ENCODE data around the gene DLG1.
"Not testable (repeated sequence)": the region's sequence is repeated elsewhere in the genome, so short reads cannot be mapped to it uniquely, and the experiment has no call there.

DLG1 gene

DNA sequence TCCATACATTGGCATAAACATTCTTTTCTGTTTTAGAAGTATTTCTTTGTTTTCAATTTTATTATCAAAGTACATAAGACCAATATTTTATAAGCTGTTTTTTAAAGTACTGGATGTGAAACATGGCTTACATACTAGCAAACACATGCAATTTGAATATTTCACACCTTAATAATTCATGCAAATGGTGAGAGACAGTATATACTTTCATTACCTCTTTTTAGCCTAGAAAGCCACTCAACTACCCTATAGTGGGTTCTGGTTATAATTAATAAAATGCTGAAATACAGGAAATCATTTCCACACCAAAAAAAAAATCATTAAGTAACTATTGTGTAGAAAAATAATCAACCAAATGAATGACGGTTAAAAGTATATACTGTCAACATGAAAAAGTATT is 230.3 kb downstream of the DLG1 start:
- DNase-seq: no peak

DNA sequence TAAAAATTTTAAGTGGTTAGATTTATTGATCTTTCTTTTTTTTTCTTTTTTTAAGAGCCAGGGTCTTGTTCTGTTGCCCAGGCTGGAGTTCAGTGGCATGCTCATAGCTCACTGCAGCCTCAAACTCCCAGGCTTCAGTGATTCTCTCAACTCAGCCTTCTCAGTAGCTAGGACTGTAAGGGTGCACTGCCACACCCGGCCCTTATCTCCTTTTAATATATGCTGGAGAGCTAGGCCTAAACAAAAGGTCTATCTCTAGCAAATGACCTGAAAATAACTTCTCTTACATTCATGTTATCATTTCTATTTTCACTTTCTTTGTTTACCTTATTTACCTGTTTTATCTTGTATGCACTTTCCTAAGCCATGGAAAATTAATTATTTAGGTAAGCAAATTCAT is 233.6 kb downstream of the DLG1 start:
- DNase-seq: no peak

DNA sequence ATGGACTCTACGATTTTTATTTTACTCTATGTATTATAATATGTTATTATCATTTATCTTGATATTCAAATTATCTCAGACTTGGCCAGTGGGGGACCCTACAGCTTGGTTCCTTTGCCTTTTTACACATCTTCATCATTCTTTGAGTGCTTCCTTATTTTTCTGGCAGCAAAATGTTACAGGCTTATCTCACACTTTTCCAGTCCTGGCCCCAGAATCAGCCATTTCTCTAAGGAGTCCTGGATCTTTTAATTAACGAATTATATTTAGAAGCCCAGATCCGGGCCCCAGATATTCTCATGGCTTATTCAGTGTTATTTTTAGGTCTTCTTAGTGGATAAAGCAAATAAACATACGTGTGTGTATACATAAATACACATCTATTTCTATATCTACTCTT is 236.0 kb downstream of the DLG1 start:
- DNase-seq: no peak

DNA sequence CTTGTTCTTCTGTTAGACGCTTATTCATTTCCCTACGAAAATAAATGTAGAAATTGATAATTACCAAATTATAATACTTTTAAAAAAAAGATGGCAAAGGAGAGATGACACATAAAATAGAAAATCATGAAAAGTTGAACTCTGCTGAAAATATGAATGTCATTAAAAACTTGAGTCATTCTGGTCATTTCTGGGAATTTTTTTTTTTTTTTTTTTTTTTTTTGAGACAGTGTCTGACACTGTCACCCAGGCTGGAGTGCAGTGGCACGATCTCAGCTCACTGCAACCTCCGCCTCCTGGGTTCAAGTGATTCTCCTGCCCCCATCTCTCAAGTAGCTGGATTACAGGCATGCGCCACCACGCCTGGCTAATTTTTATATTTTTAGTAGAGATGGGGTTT is 246.8 kb downstream of the DLG1 start:
- DNase-seq: not testable (repeated sequence)

DNA sequence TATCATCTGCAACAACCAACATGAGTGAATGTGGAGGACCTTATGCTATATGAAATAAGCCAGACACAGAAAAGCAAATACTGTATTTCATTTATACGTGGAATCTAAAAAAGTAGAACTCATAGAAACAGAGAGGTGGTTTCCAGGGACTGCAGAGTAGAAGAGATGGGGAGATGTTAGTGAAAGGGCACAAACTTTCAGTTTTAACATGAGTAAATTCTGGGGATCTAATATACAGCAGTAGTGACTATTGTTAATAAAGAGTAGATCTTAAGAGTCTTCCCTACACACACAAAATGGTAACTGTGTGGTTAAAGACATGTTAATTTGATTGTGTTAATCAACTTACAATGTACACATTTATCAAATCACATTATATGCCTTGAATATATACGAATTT is 247.9 kb downstream of the DLG1 start:
- no peak for DNase-seq

DNA sequence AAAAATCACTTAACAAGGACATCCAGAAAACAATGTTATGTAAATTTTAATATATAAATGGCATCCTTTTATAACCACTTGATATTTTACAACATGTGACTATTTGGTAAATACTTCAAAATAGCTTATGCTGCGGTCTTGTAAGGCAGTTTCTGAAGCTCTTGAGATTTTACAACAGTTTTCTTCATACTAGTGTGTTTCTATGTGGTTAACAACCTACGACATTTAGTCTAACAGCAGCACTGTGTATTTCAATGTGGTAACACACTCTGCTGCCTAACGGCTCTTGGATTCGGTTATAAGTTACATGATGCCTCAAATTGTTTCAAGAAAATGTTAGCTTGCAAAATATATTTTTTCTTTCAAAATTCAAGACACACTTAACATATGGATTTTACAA is 255.9 kb downstream of the DLG1 start:
- no peak for DNase-seq

DNA sequence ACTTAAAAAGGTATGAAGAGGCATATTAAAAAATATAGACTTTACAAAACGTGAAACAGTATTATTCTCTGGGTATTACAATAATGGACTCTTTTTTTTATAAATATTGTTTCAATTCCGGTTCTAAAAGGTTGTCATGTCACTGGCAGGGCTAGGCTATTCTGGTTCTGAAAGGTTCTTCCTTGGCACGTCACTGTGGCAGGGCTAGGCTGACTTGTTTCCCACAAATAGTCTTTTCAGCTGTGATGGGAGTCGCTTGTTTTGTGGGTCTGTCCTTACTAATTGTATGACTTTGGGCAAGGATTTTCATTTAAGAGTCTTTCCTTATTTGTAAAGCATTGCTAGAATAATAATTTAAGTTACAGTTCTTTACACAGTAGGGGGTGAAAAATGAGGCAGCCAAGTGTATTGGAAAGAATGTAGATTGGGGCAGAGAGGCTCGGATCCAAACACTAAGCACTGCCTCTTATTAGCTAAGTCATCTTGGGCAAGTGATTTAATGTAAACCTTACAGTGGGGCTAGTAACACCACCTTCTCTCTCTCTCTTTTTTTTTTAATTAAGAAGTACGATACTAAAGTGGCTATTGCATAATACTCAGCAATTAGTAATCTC is 256.4 kb downstream of the DLG1 start:
- DNase-seq: no peak

DNA sequence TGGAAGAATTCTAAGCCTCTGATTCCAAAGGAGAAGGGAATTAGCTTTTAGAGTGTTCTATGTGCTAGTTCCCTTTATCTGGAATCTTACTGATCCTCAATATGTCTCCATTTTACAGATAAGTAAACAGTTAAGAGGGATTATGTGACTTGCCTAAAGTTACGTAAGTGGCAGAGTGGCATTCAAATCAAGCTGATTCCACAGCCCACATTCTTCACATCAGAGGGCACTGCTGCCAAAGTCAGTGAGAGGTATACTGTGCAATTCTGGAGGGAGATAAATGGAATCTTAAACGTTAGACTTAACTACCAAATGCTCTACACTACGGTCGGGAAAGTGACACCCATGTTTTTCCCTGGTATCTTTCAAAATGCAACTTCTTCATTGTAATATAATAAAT is 257.8 kb downstream of the DLG1 start:
- no peak for DNase-seq

DNA sequence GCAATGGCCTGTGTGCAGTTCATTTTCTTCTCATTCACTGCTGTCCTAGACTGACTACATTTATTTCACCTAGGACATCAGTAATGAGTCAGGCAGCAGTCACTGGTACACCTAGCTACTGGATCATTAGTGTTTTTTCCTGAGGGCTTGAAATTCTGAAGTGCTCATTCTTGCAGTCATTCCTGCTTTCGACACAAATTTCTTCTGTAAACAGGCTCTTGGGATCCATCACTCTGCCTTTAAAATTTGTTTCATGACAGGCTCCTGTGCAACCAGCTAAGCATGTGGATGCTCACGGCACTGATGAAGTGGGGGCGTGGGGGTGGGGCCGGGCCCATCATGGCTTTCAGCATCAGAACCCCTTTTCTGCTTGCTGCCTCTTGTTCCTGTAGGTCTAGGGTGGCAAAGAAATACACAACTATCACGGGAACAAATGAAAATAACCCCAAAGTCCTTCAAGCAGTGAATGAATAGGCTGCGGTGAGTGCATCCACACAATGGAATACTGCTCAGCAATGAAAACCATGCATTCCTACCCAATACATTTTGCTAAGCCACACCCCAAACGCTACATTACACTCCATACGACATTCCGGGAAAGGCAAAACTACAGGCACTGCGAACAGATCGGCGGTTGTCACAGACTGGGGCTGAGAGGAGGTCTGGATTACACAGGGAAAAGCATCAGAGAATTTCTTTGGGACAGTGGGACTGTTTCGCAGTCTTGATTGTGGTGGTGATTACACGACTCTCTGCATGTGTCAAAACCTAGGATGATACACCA is 259.5 kb downstream of the DLG1 start:
- DNase-seq: no peak

DNA sequence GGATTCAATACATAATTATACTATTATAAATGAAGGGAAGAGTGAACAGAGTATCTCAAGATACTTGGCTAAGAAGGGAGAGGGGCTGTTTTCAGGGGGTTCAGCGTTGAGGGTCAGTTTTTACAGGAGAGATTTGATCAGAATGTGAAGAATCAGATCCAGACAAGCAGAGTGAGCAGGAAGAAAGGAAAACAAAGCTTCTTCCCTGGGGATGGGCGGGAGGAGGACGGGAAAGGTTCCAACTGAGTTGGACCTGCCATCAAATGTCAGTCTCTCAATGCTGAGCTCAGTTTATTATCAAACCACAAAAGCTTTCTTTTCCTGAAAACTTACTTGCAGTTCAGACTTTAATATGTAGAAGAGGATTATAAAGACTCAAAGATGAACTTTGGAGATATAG is 262.8 kb downstream of the DLG1 start:
- DNase-seq: no peak

DNA sequence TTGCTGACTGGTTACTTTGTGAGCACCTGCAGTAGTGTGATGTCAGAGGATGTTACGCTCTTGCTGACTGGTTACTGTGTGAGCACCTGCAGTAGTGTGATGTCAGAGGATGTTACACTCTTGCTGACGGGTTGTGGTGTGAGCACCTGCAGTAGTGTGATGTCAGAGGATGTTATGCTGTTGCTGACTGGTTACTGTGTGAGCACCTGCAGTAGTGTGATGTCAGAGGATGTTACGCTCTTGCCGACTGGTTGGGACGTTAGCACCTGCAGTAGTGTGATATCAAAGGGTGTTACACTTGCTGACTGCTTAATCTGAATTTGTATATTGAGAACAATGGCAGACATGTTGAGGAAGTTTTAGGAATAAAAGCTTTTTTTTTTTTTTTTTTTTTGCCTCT is 263.6 kb downstream of the DLG1 start:
- DNase-seq: not testable (repeated sequence)

DNA sequence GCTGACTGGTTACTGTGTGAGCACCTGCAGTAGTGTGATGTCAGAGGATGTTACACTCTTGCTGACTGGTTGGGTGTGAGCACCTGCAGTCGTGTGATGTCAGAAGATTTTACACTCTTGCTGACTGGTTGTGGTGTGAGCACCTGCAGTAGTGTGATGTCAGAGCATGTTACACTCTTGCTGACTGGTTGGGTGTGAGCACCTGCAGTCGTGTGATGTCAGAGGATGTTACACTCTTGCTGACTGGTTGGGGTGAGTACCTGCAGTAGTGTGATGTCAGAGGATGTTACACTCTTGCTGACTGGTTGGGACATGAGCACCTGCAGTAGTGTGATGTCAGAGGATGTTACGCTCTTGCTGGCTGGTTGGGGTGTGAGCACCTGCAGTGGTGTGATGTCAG is 264.6 kb downstream of the DLG1 start:
- DNase-seq: not testable (repeated sequence)

DNA sequence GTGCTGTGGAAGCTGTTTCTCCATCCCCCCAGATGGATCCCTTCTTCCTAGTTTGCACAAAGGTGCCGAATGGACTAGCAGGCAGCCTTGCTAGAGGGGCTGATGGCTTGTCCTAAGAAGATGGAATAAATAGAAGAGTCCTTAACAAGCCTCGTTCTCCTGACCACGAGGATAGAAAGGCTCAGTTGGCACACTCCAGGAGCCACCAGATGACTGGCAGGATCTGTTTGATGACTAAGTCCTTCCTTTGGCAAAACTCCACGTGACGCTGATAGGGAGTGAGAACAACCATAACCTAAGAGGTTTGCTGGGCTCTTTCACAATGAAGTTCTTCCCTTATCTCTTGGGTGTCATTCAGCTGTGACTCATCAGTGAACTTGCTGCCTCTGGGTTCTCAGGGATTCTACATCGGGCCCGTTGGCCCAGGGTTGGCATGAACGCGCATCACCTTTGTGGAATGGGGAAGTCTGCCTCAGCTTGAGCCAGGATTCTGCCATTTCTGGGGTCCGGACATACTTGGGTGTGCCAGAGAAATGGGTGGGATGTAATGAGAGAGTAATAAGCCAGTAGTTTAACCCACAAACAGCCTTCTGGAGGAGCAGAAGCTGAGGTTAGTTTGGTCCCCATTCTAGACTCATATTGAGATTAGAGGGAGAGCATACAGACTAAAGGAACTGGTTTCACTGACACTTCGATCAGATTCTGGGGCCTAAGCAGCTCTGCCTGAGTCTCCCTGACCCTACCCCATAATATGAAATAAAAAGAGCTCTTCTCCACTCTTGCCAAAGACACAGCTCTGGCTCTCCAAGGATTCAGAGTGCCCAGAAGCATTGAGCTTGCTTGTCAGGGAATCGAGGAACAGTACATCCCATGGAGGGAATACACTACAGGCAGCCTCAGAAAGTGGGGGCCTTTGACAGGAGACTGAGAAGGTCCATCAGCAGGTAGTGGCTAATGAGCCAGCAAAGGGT is 266.8 kb downstream of the DLG1 start:
- no peak for DNase-seq

DNA sequence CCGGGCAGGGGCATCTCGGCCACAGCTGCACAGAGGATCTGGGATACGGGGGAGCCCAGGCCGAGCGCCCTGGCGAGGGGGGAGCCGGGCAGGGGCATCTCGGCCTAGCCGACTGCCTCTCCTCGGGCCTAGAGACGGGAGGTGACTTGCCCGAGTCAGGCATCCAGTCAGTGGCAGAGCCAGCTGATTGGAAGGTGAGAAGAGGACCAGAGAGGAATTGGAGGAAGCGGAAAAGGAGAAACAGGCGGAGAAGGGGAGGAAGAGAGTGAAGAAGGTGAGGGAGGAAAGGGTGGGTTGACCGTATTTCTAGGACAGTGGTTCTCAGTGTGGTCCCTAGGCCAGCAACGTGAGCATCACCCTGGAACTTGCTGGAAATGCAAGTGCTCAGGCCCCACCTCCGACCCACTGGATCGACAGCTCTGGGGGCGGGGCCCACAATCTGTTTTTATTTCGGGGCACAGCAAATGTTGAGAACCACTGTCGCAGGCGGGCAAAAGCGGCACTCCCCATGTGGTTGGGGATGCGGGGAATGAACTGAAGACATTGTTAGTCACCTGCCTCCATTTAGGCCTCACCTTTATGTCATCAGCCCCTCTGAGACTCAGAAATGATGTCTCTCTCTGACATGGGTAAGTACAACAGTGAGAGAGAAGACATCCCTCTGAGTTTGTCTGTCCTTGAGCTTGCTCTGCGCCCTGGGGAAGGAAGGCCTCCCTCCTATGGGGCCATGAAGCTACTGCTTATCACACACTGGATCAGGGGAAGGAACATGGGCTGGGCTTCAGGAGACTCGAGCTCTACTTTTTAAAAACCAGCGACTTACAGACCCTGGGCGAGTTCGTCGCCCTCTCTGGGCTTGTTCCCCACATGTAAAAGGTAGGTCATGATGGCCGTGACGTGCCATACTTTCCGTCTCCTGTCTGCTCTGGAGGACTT is 267.8 kb downstream of the DLG1 start:
- no peak for DNase-seq

DNA sequence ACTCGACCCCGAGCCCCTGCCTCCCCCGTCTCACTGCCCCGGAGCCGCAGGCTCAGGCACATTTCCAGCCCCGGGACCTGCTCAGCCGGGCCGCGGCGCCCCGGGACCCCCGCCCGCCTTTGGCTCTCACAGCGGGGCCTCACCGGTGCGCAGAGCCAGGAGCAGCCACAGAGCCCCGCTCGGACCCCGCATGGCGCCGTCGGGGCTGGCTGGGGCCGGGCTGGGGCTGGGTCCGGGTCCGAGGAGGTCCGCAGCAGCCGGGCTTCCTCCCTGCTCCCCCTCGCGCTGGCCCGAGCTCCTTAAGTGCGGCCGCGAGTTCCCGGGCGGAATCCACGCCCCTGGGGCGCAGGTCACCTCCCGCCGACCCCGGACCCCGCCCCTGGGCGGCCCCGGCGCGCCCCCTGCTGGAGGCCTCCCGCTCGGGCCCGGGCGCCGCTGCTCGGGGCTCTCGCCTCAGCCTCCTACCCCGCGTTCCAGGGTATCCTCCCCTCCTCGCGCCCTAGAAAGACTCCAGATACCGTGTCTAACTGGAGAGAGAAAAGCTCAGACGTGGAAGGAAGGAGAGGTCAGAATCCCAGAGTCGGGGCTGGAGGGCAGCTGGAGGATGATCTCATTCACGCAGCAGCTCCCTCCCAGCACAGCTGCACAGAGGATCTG is 268.8 kb downstream of the DLG1 start, which contains the start of gene MELTF:
MELTF (minus strand) TSS at position 307 of the 657 bp plus-strand sequence; CDS start at position 192, 115 bp downstream.
- DNase-seq: no peak

DNA sequence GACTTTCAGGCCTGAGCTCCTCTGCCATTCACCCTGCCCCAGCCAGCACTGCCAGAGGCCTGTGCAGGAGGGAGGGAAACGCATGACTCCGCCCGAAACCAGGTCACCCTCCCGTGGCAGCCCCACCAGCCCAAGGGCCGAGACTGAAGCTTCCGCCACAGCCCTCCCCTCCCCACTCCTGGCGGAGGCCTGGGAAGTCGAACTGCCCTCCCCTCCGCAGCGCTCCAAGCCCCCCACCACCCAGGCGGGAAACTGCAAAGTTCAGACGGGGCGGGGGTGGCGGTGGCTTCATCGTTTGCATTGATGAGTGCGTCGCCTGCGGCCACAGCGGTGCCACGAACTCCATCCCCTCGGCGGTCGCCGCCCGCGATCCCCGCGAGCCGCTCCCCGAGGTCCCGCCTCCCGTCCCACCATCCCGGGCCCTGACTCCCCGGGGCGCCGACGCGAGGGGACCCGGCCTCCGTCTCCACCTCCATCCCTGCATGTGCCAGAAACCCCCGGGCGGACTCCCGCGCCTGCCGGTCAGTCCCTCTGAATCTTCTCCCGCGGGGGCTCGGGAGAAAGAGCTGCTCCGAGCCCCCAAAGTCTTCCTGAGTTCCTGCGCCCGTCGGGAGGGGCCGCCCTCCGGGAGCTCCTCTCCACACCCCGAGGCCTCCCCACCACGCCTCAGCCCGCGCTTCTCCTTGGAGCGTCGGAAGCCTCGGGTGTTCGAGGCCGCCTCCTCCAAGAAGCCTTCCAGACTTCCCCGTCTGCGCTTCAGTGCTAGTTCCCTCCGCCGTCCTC is 269.5 kb downstream of the DLG1 start:
- no peak for DNase-seq

DNA sequence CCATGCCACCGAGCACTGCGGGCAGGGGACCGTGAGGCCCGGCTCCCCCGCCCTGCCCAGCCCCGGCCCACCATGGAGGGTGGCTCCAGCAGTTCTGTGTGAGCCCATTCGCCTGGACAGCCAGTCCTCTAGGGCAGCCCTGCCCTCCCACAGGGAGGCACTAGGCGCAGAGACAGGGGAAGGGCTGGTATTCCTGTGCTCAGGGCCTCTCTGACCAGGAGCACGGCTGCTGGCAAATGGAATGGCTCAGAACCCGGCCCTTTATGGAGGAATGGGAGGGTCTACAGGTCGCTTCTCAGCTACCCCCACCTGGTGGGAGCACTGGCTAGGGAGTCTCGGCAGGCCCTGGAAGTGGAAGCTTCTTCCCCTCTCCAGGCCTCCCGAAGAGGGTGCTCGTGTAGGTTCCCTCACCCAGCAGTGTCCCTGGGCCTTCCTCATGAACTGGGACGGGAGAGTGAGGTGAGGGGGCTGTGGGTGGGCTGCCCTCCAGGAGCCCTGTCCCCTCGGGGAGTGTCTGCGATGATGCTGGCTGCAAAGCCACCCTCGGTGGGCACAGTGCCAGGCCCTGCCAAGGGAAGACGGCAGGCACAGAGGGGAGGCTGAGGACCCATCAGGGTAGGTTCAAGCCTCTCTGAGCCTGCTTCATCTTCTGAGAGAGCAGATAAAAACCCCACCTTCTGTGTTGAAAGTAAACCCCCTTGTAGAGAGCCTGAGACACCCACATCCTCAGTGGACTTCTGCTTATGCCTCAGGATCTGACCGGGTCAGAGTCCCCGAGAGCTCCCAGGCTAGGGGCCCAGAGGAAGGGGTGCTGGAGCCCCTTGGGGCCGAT is 270.3 kb downstream of the DLG1 start:
- no peak for DNase-seq

DNA sequence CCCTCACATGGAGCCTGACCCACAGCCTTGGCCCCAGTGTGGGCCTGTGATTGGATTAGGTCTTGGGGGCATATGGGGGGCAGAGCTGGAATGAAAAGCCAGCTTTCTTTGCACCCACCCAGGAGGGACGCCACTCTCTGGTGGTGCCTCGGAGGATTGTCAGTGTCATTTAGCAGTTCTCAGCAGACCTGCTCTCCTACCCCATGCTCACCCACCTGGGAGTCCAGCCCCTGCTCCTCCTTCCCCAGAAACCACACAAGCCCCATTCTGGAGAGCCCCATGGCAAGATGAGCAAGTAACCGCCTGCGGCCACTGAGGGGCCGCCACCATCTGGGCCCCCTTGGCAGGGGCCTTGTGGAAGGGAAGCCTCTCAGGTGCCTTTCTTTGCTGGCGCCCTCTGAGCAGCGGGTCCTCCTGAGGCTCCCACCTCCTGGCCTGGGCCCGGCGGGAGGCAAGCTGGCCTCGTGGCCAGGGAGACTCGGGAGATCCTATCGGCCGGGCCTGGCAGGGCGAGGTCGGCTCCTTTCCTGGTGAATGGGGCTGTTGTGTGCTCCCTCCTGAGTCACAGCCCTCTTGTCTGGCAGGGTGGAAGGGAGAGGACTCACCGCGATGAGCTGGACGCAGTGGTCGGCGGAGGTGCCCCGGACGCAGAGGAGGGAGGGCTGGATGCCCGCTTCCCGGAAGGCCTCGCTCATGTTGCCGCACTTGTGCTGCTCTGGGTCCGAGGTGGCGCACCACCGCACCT is 271.1 kb downstream of the DLG1 start:
- no peak for DNase-seq

DNA sequence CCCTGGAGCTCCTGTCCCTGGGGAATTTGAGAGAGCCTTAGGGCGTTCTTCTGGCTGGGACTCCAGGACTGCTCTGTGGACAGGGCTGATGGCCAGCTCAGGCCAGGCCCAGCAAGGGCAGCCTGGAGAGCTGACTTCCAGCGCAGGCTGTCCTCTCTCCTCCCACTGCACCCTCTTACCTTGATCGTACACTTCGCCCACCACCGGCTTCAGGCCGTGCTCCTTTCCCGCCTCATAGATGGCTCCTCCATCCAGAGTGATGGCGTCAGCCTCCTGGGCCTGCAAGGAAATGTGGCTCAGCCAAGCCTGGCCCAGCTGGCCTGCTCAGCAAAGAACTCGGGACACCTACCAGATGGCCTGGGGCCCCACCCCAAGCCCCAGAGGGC is 271.9 kb downstream of the DLG1 start:
- DNase-seq: no peak
